WTC11 (cell line): ENCODE measurements around the gene ZBTB7C. TPM values are rescaled to one million over a fixed set of nuclear protein-coding genes. Genes with fewer than 3 reads are reported as not detected.

ENCODE experiments used
- ATAC-seq: fragments of 200-7000 bp; cut with Tn5 transposase; 2 replicates; pipeline ENCODE4 v1.10.0; 2021; ENCODE audit warnings: mild to moderate bottlenecking, moderate library complexity
- CTCF ChIA-PET: fragments of 300-600 bp; sonication (Branson Sonifier 250); formaldehyde crosslinking; loops from one replicate; lab custom pipeline; 2021; ENCODE audit warnings: antibody characterized with exemption; lab: Charles Lee
- POLR2A ChIA-PET: fragments of 350-600 bp; sonication (Branson Sonifier 250); formaldehyde crosslinking; loops from one replicate; lab custom pipeline; 2021; ENCODE audit warnings: antibody characterized with exemption; lab: Charles Lee
- DNase-seq: peaks from one replicate; pipeline ENCODE4 v3.0.0; 2021; ENCODE audit warnings: low spot score
- H3K27ac Mint-ChIP-seq: 2 replicates; pipeline ENCODE4 v1.8.0; 2021; ENCODE audit warnings: mixed read lengths
- H3K27me3 Mint-ChIP-seq: 2 replicates; pipeline ENCODE4 v1.8.0; 2021; ENCODE audit warnings: low read depth, mild to moderate bottlenecking, moderate library complexity, mixed read lengths
- H3K36me3 Mint-ChIP-seq: 2 replicates; pipeline ENCODE4 v1.8.0; 2021; ENCODE audit warnings: mixed read lengths
- H3K4me1 Mint-ChIP-seq: 2 replicates; pipeline ENCODE4 v1.8.0; 2022; ENCODE audit warnings: mixed read lengths
- H3K4me3 Mint-ChIP-seq: 2 replicates; pipeline ENCODE4 v1.8.0; 2021; ENCODE audit warnings: mild to moderate bottlenecking, moderate library complexity, mixed read lengths
- H3K9me3 Mint-ChIP-seq: 2 replicates; pipeline ENCODE4 v1.8.0; 2021; ENCODE audit warnings: mixed read lengths
- CREM ChIP-seq: sonication (generic); formaldehyde crosslinking; IDR thresholded peaks from 2 replicates; pipeline ENCODE4 v1.8.1; 2022; ENCODE audit warnings: mild to moderate bottlenecking, missing genetic modification reagents, moderate library complexity
- ELF4 ChIP-seq: sonication (generic); formaldehyde crosslinking; IDR thresholded peaks from 2 replicates; pipeline ENCODE4 v1.8.1; 2022; ENCODE audit warnings: low read depth, mild to moderate bottlenecking, moderate library complexity, missing genetic modification reagents
- EMX1 ChIP-seq: fragments of 250-450 bp; sonication (Bioruptor Pico); IDR thresholded peaks from 2 replicates; pipeline ENCODE4 v1.8.0; 2021; ENCODE audit warnings: mild to moderate bottlenecking
- ESRRA ChIP-seq: sonication (generic); formaldehyde crosslinking; IDR thresholded peaks from 2 replicates; pipeline ENCODE4 v1.8.1; 2022; ENCODE audit warnings: mild to moderate bottlenecking, missing genetic modification reagents, borderline replicate concordance
- FOXJ3 ChIP-seq: sonication (generic); formaldehyde crosslinking; IDR thresholded peaks from 2 replicates; pipeline ENCODE4 v1.9.0; 2021; ENCODE audit warnings: missing genetic modification reagents, mild to moderate bottlenecking, borderline replicate concordance
- FOXP1 ChIP-seq: sonication (generic); formaldehyde crosslinking; IDR thresholded peaks from 2 replicates; pipeline ENCODE4 v1.8.0; 2022; ENCODE audit warnings: missing genetic modification reagents, mild to moderate bottlenecking, moderate library complexity, borderline replicate concordance
- GRHL2 ChIP-seq: fragments of 250-450 bp; sonication (Bioruptor Pico); IDR thresholded peaks from 2 replicates; pipeline ENCODE4 v1.8.0; 2022; ENCODE audit warnings: mild to moderate bottlenecking, moderate library complexity; ENCODE audit not compliant: insufficient replicate concordance, severe bottlenecking
- HMGA2 ChIP-seq: fragments of 250-450 bp; sonication (Bioruptor Pico); IDR thresholded peaks from 2 replicates; pipeline ENCODE4 v1.4.0; 2021; ENCODE audit warnings: mild to moderate bottlenecking, moderate library complexity
- JUN ChIP-seq: sonication (generic); formaldehyde crosslinking; IDR thresholded peaks from 2 replicates; pipeline ENCODE4 v1.8.0; 2023; ENCODE audit warnings: mild to moderate bottlenecking, missing genetic modification reagents
- MYBL2 ChIP-seq: sonication (generic); formaldehyde crosslinking; IDR thresholded peaks from 2 replicates; pipeline ENCODE4 v1.8.1; 2023; ENCODE audit warnings: mild to moderate bottlenecking, moderate library complexity, missing genetic modification reagents
- NFE2L1 ChIP-seq: sonication (generic); formaldehyde crosslinking; IDR thresholded peaks from 2 replicates; pipeline ENCODE4 v1.8.1; 2023; ENCODE audit warnings: missing genetic modification reagents
- PRRX2 ChIP-seq: fragments of 250-450 bp; sonication (Bioruptor Pico); IDR thresholded peaks from 2 replicates; pipeline ENCODE4 v1.8.0; 2021; ENCODE audit warnings: mild to moderate bottlenecking
- RELA ChIP-seq: sonication (generic); formaldehyde crosslinking; IDR thresholded peaks from 2 replicates; pipeline ENCODE4 v1.8.1; 2022; ENCODE audit warnings: missing genetic modification reagents, mild to moderate bottlenecking, borderline replicate concordance
- SMAD3 ChIP-seq: sonication (generic); formaldehyde crosslinking; IDR thresholded peaks from 2 replicates; pipeline ENCODE4 v1.8.0; 2022; ENCODE audit warnings: missing genetic modification reagents, mild to moderate bottlenecking, borderline replicate concordance
- TEAD1 ChIP-seq: sonication (generic); formaldehyde crosslinking; IDR thresholded peaks from 2 replicates; pipeline ENCODE4 v1.8.0; 2022; ENCODE audit warnings: mild to moderate bottlenecking, missing genetic modification reagents
- TEAD4 ChIP-seq: sonication (generic); formaldehyde crosslinking; IDR thresholded peaks from 2 replicates; pipeline ENCODE4 v1.8.0; 2022; ENCODE audit warnings: mild to moderate bottlenecking, missing genetic modification reagents
- ZNF121 ChIP-seq: sonication (generic); formaldehyde crosslinking; IDR thresholded peaks from 2 replicates; pipeline ENCODE4 v1.8.0; 2023; ENCODE audit warnings: missing genetic modification reagents
- ZNF423 ChIP-seq: fragments of 250-450 bp; sonication (Bioruptor Pico); IDR thresholded peaks from 2 replicates; pipeline ENCODE4 v2.1.2; 2022; ENCODE audit warnings: mild to moderate bottlenecking, moderate library complexity
- total RNA-seq: library from RNA; stranded (reverse); gene quantifications from 3 replicates; pipeline ENCODE4 v1.2.3, GENCODE V29; 2021
- TF ChIP-seq, protein P1 (sequence below): fragments of 250-450 bp; sonication (Bioruptor Pico); IDR thresholded peaks from 2 replicates; pipeline ENCODE4 v1.9.0; 2021; ENCODE audit warnings: mild to moderate bottlenecking
- TF ChIP-seq, protein P2 (sequence below): fragments of 250-450 bp; sonication (Bioruptor Pico); IDR thresholded peaks from 2 replicates; pipeline ENCODE4 v1.9.0; 2021; ENCODE audit warnings: mild to moderate bottlenecking, borderline replicate concordance
- TF ChIP-seq, protein P3 (sequence below): fragments of 250-450 bp; sonication (Bioruptor Pico); IDR thresholded peaks from 2 replicates; pipeline ENCODE4 v2.1.2; 2022; ENCODE audit warnings: mild to moderate bottlenecking, moderate library complexity
- TF ChIP-seq, protein P4 (sequence below): sonication (generic); formaldehyde crosslinking; IDR thresholded peaks from 2 replicates; pipeline ENCODE4 v1.8.1; 2023; ENCODE audit warnings: mild to moderate bottlenecking, moderate library complexity, missing genetic modification reagents

ZBTB7C gene
- total RNA-seq, 1 experiment from 2014 or later = 0.48 TPM

DNA sequence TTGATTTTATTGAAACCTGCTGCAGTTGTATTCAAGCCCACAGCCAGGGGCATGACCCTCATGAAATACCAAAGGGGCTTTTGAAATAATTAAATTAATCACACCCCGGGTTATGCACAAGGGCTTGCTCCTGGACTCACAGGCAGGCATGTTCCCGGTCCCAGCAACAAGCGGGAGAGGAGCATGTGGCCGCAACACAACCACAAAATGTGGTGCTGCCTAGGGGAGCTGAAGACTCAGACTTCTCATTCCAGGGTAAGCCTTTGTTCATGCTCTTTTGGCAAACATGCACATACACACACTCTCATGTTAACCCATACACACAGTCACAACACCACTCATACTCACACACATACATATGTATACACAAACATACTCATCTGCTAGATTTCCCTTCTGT is 245.1 kb downstream of the ZBTB7C start (continued):
- TF ChIP-seq, protein P1, sequence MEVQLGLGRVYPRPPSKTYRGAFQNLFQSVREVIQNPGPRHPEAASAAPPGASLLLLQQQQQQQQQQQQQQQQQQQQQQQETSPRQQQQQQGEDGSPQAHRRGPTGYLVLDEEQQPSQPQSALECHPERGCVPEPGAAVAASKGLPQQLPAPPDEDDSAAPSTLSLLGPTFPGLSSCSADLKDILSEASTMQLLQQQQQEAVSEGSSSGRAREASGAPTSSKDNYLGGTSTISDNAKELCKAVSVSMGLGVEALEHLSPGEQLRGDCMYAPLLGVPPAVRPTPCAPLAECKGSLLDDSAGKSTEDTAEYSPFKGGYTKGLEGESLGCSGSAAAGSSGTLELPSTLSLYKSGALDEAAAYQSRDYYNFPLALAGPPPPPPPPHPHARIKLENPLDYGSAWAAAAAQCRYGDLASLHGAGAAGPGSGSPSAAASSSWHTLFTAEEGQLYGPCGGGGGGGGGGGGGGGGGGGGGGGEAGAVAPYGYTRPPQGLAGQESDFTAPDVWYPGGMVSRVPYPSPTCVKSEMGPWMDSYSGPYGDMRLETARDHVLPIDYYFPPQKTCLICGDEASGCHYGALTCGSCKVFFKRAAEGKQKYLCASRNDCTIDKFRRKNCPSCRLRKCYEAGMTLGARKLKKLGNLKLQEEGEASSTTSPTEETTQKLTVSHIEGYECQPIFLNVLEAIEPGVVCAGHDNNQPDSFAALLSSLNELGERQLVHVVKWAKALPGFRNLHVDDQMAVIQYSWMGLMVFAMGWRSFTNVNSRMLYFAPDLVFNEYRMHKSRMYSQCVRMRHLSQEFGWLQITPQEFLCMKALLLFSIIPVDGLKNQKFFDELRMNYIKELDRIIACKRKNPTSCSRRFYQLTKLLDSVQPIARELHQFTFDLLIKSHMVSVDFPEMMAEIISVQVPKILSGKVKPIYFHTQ (CRISPR knock-in tag) = no peak
- TF ChIP-seq FOXJ3 (CRISPR knock-in tag) (no peak), TEAD4 (CRISPR knock-in tag) (no peak), TEAD1 (no peak), JUN (CRISPR knock-in tag) (no peak), HMGA2 (CRISPR knock-in tag) (no peak), MYBL2 (no peak)
- TF ChIP-seq, protein P2, sequence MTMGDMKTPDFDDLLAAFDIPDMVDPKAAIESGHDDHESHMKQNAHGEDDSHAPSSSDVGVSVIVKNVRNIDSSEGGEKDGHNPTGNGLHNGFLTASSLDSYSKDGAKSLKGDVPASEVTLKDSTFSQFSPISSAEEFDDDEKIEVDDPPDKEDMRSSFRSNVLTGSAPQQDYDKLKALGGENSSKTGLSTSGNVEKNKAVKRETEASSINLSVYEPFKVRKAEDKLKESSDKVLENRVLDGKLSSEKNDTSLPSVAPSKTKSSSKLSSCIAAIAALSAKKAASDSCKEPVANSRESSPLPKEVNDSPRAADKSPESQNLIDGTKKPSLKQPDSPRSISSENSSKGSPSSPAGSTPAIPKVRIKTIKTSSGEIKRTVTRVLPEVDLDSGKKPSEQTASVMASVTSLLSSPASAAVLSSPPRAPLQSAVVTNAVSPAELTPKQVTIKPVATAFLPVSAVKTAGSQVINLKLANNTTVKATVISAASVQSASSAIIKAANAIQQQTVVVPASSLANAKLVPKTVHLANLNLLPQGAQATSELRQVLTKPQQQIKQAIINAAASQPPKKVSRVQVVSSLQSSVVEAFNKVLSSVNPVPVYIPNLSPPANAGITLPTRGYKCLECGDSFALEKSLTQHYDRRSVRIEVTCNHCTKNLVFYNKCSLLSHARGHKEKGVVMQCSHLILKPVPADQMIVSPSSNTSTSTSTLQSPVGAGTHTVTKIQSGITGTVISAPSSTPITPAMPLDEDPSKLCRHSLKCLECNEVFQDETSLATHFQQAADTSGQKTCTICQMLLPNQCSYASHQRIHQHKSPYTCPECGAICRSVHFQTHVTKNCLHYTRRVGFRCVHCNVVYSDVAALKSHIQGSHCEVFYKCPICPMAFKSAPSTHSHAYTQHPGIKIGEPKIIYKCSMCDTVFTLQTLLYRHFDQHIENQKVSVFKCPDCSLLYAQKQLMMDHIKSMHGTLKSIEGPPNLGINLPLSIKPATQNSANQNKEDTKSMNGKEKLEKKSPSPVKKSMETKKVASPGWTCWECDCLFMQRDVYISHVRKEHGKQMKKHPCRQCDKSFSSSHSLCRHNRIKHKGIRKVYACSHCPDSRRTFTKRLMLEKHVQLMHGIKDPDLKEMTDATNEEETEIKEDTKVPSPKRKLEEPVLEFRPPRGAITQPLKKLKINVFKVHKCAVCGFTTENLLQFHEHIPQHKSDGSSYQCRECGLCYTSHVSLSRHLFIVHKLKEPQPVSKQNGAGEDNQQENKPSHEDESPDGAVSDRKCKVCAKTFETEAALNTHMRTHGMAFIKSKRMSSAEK (CRISPR knock-in tag) = no peak

DNA sequence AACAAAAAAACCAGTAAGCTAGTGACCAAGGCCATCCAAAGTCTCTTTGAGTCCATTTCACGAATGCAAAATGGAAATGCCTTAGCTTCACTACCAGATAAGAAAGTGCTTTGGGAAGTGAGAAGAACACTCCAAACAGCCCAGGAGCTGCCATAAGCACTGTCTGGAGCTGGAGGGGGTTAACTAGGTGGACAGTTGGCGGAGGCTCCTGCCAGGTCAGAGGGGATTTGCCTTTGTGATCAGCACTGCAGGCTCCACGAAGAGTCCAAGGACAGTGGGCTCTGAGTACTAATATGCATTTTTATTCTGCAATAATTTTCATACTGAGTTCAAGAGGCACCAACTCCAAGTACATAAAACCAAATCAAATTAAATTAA is 245.5 kb downstream of the ZBTB7C start:
- Mint-ChIP-seq H3K36me3 (no peaks in the 10 kb centered on the region), H3K4me3 (no peak overlapping the region), H3K4me1 (peaks cover 32% of the 10 kb centered on the region), H3K9me3 (no peaks in the 10 kb centered on the region), H3K27ac (no peak overlapping the region), H3K27me3 (peaks cover 48% of the 10 kb centered on the region)
- TF ChIP-seq CREM (CRISPR knock-in tag) = no peak
- no peak for TF ChIP-seq PRRX2
- TF ChIP-seq ZNF423 (CRISPR knock-in tag) = no peak
- no peak for TF ChIP-seq NFE2L1 (CRISPR knock-in tag)
- TF ChIP-seq ELF4 (CRISPR knock-in tag) = no peak
- TF ChIP-seq RELA (CRISPR knock-in tag) = no peak
- TF ChIP-seq, protein P2 (CRISPR knock-in tag) = no peak
- no peak for TF ChIP-seq ESRRA (CRISPR knock-in tag)
- no peak for TF ChIP-seq EMX1
- no peak for TF ChIP-seq FOXP1 (CRISPR knock-in tag)
- TF ChIP-seq SMAD3 (CRISPR knock-in tag) = no peak
- TF ChIP-seq GRHL2 = no peak
- TF ChIP-seq, protein P3, sequence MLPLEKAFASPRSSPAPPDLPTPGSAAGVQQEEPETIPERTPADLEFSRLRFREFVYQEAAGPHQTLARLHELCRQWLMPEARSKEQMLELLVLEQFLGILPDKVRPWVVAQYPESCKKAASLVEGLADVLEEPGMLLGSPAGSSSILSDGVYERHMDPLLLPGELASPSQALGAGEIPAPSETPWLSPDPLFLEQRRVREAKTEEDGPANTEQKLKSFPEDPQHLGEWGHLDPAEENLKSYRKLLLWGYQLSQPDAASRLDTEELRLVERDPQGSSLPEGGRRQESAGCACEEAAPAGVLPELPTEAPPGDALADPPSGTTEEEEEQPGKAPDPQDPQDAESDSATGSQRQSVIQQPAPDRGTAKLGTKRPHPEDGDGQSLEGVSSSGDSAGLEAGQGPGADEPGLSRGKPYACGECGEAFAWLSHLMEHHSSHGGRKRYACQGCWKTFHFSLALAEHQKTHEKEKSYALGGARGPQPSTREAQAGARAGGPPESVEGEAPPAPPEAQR (CRISPR knock-in tag) = no peak
- no peak for TF ChIP-seq ZNF121 (CRISPR knock-in tag)
- TF ChIP-seq TEAD4 (CRISPR knock-in tag) = no peak
- TF ChIP-seq, protein P4, sequence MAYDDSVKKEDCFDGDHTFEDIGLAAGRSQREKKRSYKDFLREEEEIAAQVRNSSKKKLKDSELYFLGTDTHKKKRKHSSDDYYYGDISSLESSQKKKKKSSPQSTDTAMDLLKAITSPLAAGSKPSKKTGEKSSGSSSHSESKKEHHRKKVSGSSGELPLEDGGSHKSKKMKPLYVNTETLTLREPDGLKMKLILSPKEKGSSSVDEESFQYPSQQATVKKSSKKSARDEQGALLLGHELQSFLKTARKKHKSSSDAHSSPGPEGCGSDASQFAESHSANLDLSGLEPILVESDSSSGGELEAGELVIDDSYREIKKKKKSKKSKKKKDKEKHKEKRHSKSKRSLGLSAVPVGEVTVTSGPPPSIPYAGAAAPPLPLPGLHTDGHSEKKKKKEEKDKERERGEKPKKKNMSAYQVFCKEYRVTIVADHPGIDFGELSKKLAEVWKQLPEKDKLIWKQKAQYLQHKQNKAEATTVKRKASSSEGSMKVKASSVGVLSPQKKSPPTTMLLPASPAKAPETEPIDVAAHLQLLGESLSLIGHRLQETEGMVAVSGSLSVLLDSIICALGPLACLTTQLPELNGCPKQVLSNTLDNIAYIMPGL (CRISPR knock-in tag) = no peak
- ChIA-PET CTCF (interaction anchor here (1.2 kb wide), 1 partner anchor 8 kb away, joined by 4 read pairs; no protein-coding TSS in a partner anchor), POLR2A (no interaction called here)
- no peak for ATAC-seq
- no peak for DNase-seq
